Fibroblast of skin of abdomen (primary cell): ENCODE measurements around the gene GARNL3.

Experiments
- DNase-seq: peaks from one replicate; pipeline ENCODE4 v3.0.0-alpha.2; 2013

GARNL3 gene

DNA sequence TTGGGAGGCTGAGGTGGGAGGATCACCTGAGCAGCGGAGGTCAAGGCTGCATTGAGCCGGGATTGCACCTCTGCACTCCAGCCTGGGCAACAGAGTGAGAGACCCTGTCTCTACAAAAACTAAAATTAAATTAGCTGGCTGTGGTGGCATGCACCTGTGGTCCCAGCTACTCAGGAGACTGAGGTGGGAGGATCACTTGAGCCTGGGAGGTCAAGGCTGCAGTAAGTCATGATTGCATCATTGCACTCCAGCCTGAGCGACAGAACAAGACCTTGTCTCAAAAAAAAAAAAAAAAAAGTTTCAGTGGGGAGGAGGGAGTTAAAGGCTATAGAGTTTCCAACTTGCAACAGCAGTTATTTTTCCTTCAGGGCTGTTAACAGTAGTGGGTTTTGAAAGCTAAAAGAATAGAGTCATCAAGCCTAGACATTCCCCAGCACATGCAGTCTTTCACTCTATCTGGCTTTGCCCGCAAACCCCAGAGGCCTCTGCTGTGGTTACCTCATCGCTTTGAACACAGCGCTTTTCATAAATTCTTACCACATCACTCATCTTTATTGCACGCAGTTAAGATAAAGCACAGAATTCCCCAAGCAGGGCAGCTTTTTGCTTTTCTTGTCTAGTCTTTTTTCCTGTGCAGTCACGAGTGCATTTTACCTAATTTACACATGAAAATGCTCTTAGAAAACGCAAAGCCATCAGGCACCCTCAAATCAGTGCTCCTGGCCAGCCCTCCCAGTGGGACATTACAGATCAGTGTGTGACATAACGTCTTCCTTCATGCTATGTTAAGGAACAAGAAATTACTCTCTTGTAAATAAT, 123.7 kb downstream of the GARNL3 start:
- DNase-seq: peak; percentile 97

- no peak for DNase-seq
Observed at GRCh38 chr9:127388856-127389238, 124.3 kb downstream of the GARNL3 start.

DNA sequence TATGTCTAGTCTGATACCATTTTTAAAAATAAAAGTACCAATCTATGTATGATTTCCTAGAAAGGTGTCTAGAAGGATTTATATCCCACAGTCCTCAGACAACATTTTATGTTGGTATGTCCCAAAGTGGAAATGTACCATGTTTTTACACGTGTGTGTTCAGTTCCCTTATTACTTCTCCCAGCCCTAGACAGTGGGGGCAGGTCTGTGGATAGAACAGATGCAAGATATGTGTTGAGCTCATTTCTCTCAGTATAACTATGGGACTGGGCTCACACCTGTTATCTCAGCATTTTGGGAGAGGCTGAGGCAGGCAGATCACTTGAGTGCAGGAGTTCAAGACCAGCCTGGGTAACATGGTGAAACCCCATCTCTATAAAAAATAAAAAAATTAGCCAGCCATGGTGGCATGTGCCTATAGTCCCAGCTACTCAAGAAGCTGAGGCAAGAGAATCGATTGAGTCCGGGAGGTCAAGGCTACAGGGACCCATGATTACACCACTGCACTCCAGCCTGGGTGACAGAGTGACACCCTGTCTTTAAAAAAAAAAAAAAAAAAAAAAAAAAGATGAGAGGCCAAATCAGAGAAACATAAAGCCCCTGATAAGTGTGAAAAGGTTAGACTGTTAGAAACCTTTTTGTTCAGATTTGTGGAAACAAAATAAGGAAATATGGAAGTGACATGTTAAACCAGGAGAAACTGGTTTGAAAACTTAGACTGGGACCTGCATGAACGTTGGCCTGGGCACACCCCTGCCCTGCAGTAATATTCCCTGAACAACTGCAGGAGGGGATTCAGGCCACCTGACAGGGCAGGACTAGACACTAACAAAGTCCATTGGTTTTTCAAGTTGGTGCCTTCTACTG, 125.0 kb downstream of the GARNL3 start:
- DNase-seq: no peak

DNA sequence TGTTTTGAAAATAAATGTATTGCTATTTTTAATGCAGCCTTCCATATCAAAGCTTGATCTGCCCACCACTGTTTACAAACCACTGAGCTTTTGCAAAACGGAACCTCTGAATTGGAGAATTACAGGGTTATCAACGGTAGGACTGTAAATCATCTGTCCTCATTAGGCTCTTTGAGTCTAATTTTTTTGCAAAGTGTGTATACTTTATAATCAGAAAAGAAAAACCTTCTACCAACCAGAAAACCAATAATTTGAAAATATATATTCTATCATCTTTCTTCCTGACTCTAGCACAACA, 125.6 kb downstream of the GARNL3 start:
- no peak for DNase-seq

DNA sequence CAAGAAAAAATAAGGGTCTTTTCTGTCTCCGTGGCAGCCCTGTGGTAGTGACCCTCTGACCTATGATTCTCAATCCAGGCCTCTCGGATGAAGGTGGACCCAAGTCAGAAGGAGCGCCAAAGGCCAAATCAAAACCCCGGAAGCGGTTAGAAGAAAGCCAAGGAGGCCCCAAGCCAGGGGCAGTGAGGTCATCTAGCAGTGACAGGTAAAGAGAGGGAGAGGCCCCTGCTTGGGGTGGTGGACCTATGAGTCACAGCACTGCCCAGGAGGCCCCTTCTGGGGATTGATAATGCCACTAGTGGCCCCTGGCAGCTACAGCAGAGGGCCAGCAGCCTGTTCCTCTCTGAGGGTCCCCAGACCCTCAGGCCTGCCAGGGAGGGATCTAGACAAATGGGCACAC, 126.0 kb downstream of the GARNL3 start:
- no peak for DNase-seq

DNA sequence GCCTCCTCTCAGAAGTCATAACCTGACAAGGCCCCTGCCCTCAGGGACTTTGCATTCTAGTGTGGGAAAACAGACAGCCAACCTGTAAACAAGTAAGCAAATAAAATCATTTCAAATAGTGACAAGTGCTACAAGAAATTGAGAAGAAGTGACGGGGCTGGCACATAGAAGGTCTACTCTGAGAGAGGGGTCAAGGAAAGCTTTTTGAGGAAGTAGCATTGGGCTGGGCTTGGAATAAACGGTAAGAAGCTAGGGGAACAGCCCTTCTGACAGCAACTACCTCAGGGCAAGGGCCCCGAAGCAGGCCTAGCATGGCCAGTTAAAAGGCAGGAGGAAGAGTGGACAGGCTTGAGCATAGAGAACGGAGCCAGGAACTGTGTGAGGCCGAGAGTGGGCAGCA, 127.6 kb downstream of the GARNL3 start:
- DNase-seq: no peak

DNA sequence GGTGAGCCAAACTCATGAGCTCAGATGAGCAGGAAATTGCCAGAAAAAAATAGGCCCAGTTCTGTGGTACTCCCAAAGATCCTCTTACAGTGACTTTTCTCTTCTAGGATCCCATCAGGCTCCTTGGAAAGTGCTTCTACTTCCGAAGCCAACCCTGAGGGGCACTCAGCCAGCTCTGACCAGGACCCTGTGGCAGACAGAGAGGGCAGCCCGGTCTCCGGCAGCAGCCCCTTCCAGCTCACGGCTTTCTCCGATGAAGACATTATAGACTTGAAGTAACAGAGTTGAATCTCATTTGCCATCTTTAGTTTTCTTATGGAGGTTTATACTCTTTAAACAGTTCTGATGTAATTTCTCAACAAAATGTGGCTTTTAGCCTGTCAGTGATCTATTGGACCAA, 128.4 kb downstream of the GARNL3 start:
- DNase-seq: no peak

- DNase-seq: peak; percentile 24
Observed at GRCh38 chr9:127393645-127394044, 129.1 kb downstream of the GARNL3 start.

DNA sequence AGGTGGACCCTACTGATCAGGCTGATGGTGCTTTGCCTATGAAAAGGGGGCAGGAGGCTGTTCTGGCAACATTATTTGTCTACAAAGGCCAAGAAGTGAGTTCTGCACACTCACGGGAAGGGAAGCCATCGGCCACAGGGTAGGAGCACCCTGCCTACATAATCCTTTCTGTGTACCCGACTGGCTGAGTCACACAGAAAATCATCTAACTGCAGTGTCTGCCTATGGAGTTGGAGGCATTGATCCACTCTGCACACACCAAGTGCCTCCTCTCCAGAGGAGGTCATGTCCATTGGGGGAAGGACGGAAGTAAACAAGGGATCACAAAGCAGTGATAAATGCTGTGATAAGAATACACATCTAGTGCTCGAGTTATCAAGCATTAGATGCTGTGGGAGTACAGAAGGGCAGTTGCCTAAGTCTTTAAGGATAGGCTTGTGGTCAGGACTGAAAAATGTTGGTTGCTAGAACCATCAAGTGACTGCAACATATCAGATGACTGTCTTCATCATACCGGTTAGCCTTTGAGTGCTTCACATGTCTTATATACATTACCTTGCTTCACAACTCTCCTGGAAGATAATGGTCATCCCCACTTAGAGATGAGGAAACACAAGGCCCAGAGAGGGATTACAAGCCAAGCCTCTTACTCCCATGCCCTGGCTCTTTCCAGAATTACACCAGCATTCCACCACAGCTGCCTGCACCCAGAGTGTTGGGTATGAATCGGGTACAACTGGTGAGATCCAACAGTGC, 131.1 kb downstream of the GARNL3 start:
- DNase-seq: no peak

- no peak for DNase-seq
Observed at GRCh38 chr9:127396253-127396807, 131.8 kb downstream of the GARNL3 start.

DNA sequence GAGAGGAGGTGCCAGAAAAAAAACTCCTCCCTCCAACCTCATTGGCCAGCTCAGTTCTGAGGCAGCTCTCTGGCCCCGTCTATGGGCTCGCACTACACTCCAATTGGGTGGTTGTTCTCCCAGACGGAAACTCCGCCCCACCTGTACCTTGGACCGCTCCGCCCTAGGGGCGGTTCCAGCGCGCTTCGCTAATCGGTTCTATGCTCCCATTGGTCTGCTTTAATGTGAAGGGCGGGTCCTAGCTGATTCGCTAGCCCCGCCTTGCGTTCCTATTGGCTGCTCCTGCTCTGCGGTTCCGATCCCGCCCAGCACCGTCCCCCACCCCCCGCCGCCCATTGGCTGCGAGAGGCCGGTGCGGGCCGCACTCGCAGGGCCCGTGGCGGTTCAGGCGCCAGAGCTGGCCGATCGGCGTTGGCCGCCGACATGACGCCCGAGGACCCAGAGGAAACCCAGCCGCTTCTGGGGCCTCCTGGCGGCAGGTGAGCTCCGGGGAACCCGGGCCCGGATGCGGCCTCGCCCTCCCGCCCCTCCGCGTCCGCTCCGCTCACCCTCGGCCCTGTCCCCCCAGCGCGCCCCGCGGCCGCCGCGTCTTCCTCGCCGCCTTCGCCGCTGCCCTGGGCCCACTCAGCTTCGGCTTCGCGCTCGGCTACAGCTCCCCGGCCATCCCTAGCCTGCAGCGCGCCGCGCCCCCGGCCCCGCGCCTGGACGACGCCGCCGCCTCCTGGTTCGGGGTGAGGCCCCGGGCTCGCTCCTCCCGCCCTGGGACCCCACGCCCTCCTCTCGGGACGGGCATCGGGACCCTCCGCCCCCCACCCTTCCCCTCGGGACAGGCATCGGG, 132.5 kb downstream of the GARNL3 start, which contains the start of gene SLC2A8:
Gene SLC2A8, plus strand, starts transcription at position 362 of the 838 bp plus-strand sequence. Its CDS starts 62 bp downstream, at position 424.
- DNase-seq: peak; percentile 97

DNA sequence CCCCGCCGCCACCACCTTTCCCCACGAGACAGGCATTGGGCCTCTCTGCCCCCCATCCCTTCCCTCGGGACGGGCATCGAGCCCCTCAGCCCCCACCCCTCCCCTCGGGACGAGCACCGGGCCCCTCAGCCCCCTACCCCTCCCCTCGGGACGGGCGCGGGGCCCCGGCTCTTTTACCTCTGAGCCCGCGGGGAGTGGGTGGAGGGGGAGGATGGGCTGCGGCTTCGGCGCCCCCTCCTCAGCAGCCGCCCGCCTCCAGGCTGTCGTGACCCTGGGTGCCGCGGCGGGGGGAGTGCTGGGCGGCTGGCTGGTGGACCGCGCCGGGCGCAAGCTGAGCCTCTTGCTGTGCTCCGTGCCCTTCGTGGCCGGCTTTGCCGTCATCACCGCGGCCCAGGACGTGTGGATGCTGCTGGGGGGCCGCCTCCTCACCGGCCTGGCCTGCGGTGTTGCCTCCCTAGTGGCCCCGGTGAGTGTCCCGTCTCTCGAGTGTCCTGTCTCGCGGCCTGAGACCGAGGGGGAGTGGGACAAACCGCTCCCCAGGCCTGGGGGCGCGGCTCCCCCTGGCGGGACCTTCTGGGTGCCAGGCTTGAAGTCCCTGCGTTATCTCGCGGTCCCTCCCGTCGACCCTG, 133.2 kb downstream of the GARNL3 start:
- DNase-seq: peak; percentile 9

DNA sequence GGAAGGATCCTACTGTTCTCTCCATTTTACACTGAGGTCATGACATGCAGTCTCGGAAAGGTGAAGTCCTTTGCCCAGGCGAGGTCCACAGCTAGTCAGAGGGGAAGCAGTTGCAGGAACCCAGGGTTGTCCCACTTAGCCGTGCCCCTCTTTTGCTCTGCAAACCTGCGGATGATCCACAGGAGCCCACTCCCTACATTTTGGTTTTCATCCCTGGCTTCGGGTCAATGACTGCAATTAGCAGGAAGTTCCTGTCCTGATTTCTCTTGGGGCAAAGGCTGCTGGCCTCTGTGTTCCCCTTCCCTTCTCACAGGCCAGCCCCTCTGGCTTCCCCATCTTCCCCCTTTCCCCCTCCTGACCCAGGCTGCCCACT, 133.7 kb downstream of the GARNL3 start:
- no peak for DNase-seq

DNA sequence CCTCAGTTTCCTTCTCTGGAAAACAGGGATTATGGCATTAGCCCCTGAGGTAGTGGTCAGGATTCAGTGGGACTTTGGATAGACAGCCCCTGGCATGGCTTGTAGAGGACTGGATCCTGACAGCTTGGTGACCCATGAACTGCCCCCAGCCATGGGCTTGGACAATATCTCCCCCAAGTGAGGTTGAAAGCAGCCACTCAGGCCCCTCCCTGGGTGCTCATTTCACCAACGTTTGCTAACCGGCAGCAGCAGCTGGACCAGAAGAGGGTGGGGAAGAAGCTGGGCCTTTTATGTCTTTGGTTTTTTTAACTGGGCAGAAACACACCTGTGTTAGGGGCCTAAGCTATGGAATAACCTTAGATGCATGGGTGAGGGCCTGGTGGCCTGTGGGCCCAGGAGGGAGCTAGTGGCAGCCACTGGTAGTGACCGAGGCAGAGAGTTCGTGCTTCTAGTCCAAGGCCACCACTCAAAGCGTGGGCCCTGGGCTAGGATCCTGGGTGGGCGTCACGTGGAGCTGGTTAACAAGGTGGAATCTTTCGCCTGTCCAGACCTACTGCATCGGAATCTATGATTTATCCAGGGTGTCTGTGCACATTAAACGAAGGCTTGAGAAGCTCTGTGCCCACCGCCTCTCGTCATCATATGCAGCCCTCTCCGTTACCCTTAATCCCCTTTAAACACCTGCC, 134.3 kb downstream of the GARNL3 start:
- no peak for DNase-seq

GRCh38 chr9:127399736-127400269, 135.2 kb downstream of the GARNL3 start:
- no peak for DNase-seq

- DNase-seq: no peak
Observed at GRCh38 chr9:127402401-127403090, 138.0 kb downstream of the GARNL3 start.

DNA sequence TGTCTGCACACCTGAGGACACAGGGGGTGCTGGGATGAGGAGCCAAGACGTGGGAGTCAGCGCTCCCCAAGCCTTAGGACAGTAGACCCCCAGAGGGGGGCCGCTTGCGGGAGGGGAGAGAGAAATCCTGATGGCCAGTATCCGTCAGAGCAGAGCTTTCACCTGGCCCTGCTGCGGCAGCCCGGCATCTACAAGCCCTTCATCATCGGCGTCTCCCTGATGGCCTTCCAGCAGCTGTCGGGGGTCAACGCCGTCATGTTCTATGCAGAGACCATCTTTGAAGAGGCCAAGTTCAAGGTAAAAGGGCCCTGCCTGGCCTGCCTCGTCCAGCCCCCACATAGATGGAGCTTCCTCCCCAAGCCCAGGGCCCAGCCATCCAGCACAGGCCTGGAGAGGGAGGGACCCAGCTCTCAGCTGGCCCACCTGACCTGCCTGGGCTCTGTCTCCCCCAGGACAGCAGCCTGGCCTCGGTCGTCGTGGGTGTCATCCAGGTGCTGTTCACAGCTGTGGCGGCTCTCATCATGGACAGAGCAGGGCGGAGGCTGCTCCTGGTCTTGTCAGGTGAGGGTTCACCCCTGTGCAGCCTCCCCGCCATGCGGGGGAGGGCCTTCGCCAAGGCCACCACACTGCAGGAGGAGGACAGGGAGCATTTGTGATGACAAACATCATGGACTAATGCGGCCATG, 139.1 kb downstream of the GARNL3 start:
- DNase-seq: no peak

DNA sequence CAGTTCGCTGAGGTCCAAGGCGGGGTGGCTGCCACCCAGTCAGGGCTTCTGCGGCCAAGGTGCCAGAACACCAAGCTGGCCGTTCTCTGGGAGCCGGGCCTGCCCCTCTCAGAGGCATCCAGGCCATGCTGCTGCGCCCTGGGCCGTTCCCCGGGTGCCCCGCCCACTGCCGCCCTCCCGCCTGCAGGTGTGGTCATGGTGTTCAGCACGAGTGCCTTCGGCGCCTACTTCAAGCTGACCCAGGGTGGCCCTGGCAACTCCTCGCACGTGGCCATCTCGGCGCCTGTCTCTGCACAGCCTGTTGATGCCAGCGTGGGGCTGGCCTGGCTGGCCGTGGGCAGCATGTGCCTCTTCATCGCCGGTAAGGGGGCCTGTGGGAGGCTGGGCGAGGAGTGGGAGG, 140.1 kb downstream of the GARNL3 start:
- DNase-seq: no peak
